Omental fat pad (tissue), 4 donors: ENCODE measurements around the gene DHRS1. TPM values are rescaled to one million over a fixed set of nuclear protein-coding genes. Genes with fewer than 3 reads are reported as not detected.

Source experiments
- ATAC-seq: fragments of 150-250 bp; one replicate; pipeline ENCODE4 v1.9.1; 2016; ENCODE audit warnings: mild to moderate bottlenecking, moderate library complexity; ENCODE audit not compliant: low FRiP score
- DNase-seq: peaks from one replicate; pipeline ENCODE4 v3.0.0-alpha.2; 2019; ENCODE audit warnings: low spot score
- CTCF ChIP-seq, 3 donors: fragments of 450-650 bp; IDR thresholded peaks; one replicate each; pipeline ENCODE4 v1.5.1; 2016 to 2017; ENCODE audit warnings: antibody characterized with exemption in 3 of 3, mild to moderate bottlenecking in 3 of 3, moderate library complexity in 2 of 3
- total RNA-seq, 4 donors: library from RNA; depleted of rRNA; stranded (reverse); fragments of >200 nt; gene quantifications; one replicate each; pipeline ENCODE4 v1.1.0, GENCODE V29; 2016

Gene DHRS1
- total RNA-seq, 4 donors from 2014 or later, result 14.3 to 42.5 (median 23.7) TPM

- no peak for TF ChIP-seq CTCF (IDR thresholded peaks at IDR 0.05)
- peak; percentile 0 for ATAC-seq
These were observed 40.9 kb downstream of the DHRS1 start for GRCh38 chr14:24258548-24259265.

DNA sequence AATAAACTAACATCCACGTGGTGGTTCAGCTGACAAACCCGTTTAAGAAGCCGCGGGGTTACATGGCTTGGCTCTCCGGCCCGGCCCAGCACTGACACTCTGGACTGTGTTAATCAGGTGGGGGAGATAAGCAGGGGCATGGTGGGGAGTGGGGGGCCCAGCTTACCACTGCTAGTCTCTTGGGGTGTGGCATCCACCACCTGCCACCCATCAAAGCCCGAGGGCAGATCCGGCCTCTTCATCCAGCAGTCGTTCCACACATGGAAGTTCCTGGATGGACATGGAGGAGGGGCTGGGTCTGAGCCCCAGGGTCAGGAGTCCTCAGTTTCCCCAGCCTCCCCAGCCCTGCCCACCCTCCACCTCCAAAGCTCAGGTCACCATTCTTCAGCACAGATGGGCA lies 41.5 kb downstream of the DHRS1 start:
- ATAC-seq (no peak), DNase-seq (no peak)
- TF ChIP-seq CTCF (IDR thresholded peaks at IDR 0.05), result no peak

More at GRCh38 chr14:24258548-24259265, 40.9 kb downstream of the DHRS1 start:
- no peak for DNase-seq

DNA sequence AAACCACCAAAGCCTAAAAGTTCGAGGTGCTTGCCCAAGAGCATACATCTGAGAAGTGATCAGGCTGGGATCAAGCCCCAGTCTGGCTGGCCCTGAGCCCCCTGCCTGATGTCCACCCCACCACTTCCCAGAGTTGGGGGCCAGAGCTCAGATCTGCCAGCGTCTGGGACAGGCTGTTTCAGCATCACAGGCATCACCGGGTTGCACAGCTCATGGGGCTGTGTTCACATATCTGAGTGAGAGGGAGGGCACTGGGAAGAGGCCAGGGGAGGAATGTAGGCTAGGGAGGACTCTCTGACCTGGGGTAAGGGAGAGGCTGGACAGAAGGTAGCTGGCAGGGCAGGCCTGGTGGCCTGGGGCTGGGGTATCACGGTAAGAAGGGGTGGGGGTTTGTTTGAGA lies 42.6 kb downstream of the DHRS1 start:
- ATAC-seq (peak; percentile 48), DNase-seq (no peak)
- no peak for TF ChIP-seq CTCF (IDR thresholded peaks at IDR 0.05)

DNA sequence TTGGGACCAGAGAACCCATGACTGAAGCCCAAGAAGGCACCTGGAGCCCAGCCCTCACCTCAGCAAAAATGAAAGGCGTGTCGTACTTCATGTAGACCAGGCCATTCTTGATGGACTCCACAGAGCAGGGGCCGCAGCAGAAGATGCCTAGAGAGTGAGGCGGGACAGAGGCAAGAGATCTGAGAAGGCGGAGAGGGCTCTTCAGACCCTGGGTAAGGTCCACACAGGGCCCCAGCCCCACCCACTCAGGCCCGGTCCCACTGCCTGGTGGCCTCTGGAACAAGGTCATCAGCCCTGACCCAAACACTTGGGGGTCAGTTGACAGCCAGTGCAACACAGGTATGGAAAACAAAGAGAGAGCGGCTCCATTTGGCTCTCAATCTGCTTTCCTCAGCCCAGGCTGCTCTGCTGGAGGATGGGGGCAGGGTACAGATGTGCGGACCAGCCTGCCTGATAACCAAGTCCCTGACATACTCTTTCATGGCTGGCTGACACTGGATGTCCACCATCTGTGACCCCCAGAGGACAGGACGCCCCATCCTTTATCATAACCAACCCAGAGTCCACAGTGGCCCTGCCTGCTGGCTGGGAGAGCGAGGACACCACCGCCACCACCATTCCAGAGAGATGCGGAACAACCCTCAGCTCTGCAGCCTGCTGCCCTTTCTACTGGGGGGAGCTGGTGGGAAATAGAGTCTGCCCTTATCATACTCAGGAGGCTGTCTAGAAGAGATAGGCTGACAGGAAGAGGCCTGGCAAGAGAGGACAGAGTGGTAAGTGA lies 43.5 kb downstream of the DHRS1 start:
- no peak for ATAC-seq
- TF ChIP-seq CTCF (IDR thresholded peaks at IDR 0.05), result no peak
- no peak for DNase-seq

- TF ChIP-seq CTCF (IDR thresholded peaks at IDR 0.05), result no peak
- DNase-seq (no peak), ATAC-seq (no peak)
These were observed 44.1 kb downstream of the DHRS1 start for GRCh38 chr14:24255438-24255837.

- no peak for DNase-seq
- ATAC-seq, result no peak
- no peak for TF ChIP-seq CTCF (IDR thresholded peaks at IDR 0.05)
These were observed 44.8 kb downstream of the DHRS1 start for GRCh38 chr14:24254630-24255392.
